ENCODE data around the gene MIPOL1.

MIPOL1 gene

DNA sequence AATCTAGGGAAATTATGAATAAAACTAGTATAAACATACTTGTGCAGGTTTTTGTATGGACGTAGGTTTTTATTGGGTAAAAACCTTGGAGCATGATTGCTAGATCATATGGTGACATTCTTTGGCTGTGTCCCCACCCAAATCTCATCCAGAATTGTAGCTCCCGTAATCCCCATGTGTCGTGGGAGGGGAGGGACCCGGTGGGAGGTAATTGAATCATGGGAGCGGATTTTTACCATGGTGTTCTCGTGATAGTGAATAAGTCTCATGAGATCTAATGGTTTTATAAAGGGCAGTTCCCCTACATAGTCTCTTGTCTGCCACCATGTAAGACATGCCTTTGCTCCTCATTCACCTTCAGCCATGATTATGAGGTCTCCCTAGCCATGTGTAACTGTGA is 276.5 kb downstream of the MIPOL1 start:
- no peak overlapping the region for H3K14ac ChIP-seq (ENCODE audit: low read length)
- H2BK120ac ChIP-seq (ENCODE audit: low read depth, low read length) = no peak overlapping the region
- no peak overlapping the region for H3K27ac ChIP-seq (replicated peaks; ENCODE audit: low read length)
- DNase-seq (ENCODE audit: low spot score) = no peak
- no peaks in the 10 kb centered on the region for H3K4me1 ChIP-seq (ENCODE audit: control insufficient read depth in 2 of 2, insufficient read depth in 1 of 2, low read depth in 1 of 2, low read length in 2 of 2)
- H4K8ac ChIP-seq (ENCODE audit: low read depth, low read length) = no peak overlapping the region
- WGBS, 2 donors (ENCODE audit: extremely low coverage in 2 of 2, insufficient read length in 2 of 2, insufficient replicate concordance in 1 of 2) = no CpG with 5 or more reads among the region's 6 CpGs
- H3K23ac ChIP-seq (ENCODE audit: low read depth, low read length, poor library complexity) = no peak overlapping the region
- H3K4me2 ChIP-seq (ENCODE audit: insufficient read depth, low read length, poor library complexity, severe bottlenecking) = no peak overlapping the region
- H2AK5ac ChIP-seq (ENCODE audit: low read depth, low read length) = no peak overlapping the region
- H3K9me3 ChIP-seq (replicated peaks in 1 of 2; ENCODE audit: control insufficient read depth in 2 of 2, insufficient read depth in 1 of 2, low read depth in 1 of 2, low read length in 2 of 2) = no peaks in the 10 kb centered on the region
- no peak overlapping the region for H4K91ac ChIP-seq (ENCODE audit: low read depth, low read length, poor library complexity)
- no peak overlapping the region for H3K4me3 ChIP-seq (ENCODE audit: low read length in 2 of 2)
- no peaks in the 10 kb centered on the region for H3K79me1 ChIP-seq (ENCODE audit: low read depth, low read length)
- H2AFZ ChIP-seq (ENCODE audit: low read length) = no peak overlapping the region
- H2BK12ac ChIP-seq (ENCODE audit: low read length) = no peak overlapping the region
- no peak overlapping the region for H3K9ac ChIP-seq (ENCODE audit: low read depth, low read length, poor library complexity)
- H3K36me3 ChIP-seq (replicated peaks in 1 of 2; ENCODE audit: control insufficient read depth in 2 of 2, insufficient read depth in 2 of 2, low read length in 2 of 2) = no peaks in the 10 kb centered on the region
- no peak overlapping the region for H2BK15ac ChIP-seq (ENCODE audit: low read length)
- H3K18ac ChIP-seq (ENCODE audit: low read length) = no peak overlapping the region
- no peak overlapping the region for H2BK5ac ChIP-seq (ENCODE audit: low read length)
- H3K4ac ChIP-seq (ENCODE audit: low read length) = no peak overlapping the region
- H3K27me3 ChIP-seq (ENCODE audit: control insufficient read depth in 3 of 3, insufficient read depth in 3 of 3, low read depth in 1 of 3, low read length in 3 of 3) = no peaks in the 10 kb centered on the region

DNA sequence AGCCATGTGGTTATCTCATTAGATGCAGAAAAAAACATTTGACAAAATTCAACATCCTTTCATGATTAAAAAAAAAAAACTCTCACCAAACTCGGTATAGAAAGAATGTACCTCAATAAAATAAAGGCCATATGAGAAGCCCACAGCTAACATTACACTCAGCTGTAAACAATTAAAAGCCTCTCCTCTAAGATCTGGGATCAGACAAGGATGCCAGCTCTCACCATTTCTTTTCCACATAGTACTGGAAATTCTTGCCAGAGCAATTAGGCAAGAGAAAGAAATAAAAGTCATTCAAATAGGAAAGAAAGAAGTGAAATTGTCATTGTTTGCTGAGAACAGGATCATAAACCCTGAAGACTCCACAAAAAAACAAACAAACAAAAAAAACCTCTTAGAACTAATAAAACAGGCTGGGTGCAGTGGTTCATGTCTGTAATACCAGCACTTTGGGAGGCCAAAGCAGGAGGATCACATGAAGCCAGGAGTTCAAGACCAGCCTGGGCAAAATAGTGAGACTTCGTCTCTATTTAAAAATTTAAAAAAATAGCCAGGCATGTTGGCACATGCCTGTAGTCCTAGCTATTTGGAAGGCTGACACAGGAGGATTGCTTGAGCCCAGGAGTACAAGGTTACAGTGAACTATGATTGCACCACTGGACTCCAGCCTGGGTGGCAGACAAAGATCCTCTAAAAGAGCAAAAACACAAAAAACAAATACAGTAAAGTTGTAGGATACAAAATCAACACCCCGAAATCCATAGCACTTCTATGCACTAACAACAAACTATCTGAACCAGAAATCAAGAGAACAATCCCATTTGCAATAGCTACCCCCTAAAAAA is 282.9 kb downstream of the MIPOL1 start:
- WGBS, 2 donors (ENCODE audit: extremely low coverage in 2 of 2, insufficient read length in 2 of 2, insufficient replicate concordance in 1 of 2) = no CpG with 5 or more reads among the region's 3 CpGs
- no peak overlapping the region for H3K18ac ChIP-seq (ENCODE audit: low read length)

GRCh38 chr14:37482428-37482827 is 284.7 kb downstream of the MIPOL1 start:
- Histone ChIP-seq H4K91ac (ENCODE audit: low read depth, low read length, poor library complexity) (no peak overlapping the region), H2AK5ac (ENCODE audit: low read depth, low read length) (no peak overlapping the region), H4K8ac (ENCODE audit: low read depth, low read length) (no peak overlapping the region), H3K18ac (ENCODE audit: low read length) (no peak overlapping the region), H2BK12ac (ENCODE audit: low read length) (no peak overlapping the region), H3K4me2 (ENCODE audit: insufficient read depth, low read length, poor library complexity, severe bottlenecking) (no peak overlapping the region), H3K4me3 (ENCODE audit: low read length in 2 of 2) (no peak overlapping the region), H2AFZ (ENCODE audit: low read length) (no peak overlapping the region), H3K27me3 (ENCODE audit: control insufficient read depth in 3 of 3, insufficient read depth in 3 of 3, low read depth in 1 of 3, low read length in 3 of 3) (no peaks in the 10 kb centered on the region), H2BK15ac (ENCODE audit: low read length) (no peak overlapping the region), H3K27ac (replicated peaks; ENCODE audit: low read length) (no peak overlapping the region), H3K23ac (ENCODE audit: low read depth, low read length, poor library complexity) (no peak overlapping the region), H3K4ac (ENCODE audit: low read length) (no peak overlapping the region), H3K9me3 (replicated peaks in 1 of 2; ENCODE audit: control insufficient read depth in 2 of 2, insufficient read depth in 1 of 2, low read depth in 1 of 2, low read length in 2 of 2) (no peaks in the 10 kb centered on the region), H3K4me1 (ENCODE audit: control insufficient read depth in 2 of 2, insufficient read depth in 1 of 2, low read depth in 1 of 2, low read length in 2 of 2) (no peaks in the 10 kb centered on the region), H3K79me1 (ENCODE audit: low read depth, low read length) (no peaks in the 10 kb centered on the region), H3K9ac (ENCODE audit: low read depth, low read length, poor library complexity) (no peak overlapping the region), H3K36me3 (replicated peaks in 1 of 2; ENCODE audit: control insufficient read depth in 2 of 2, insufficient read depth in 2 of 2, low read length in 2 of 2) (no peaks in the 10 kb centered on the region), H2BK5ac (ENCODE audit: low read length) (no peak overlapping the region), H2BK120ac (ENCODE audit: low read depth, low read length) (no peak overlapping the region), H3K14ac (ENCODE audit: low read length) (no peak overlapping the region)
- no CpG with 5 or more reads among the region's 1 CpG for WGBS, 2 donors (ENCODE audit: extremely low coverage in 2 of 2, insufficient read length in 2 of 2, insufficient replicate concordance in 1 of 2)
- no peak for DNase-seq (ENCODE audit: low spot score)

More for the DNA sequence above, 282.9 kb downstream of the MIPOL1 start:
- no peak overlapping the region for H2BK15ac ChIP-seq (ENCODE audit: low read length)
- no peak overlapping the region for H2BK5ac ChIP-seq (ENCODE audit: low read length)
- no peak overlapping the region for H2AFZ ChIP-seq (ENCODE audit: low read length)
- no peak overlapping the region for H3K14ac ChIP-seq (ENCODE audit: low read length)
- H3K27me3 ChIP-seq (ENCODE audit: control insufficient read depth in 3 of 3, insufficient read depth in 3 of 3, low read depth in 1 of 3, low read length in 3 of 3) = no peaks in the 10 kb centered on the region
- no peak overlapping the region for H3K4me3 ChIP-seq (ENCODE audit: low read length in 2 of 2)
- no peak overlapping the region for H2BK12ac ChIP-seq (ENCODE audit: low read length)
- H3K36me3 ChIP-seq (replicated peaks in 1 of 2; ENCODE audit: control insufficient read depth in 2 of 2, insufficient read depth in 2 of 2, low read length in 2 of 2) = no peaks in the 10 kb centered on the region
- no peak overlapping the region for H2BK120ac ChIP-seq (ENCODE audit: low read depth, low read length)
- H3K27ac ChIP-seq (replicated peaks; ENCODE audit: low read length) = no peak overlapping the region
- no peaks in the 10 kb centered on the region for H3K79me1 ChIP-seq (ENCODE audit: low read depth, low read length)
- no peak overlapping the region for H3K4ac ChIP-seq (ENCODE audit: low read length)
- no peak overlapping the region for H3K9ac ChIP-seq (ENCODE audit: low read depth, low read length, poor library complexity)
- no peak overlapping the region for H3K4me2 ChIP-seq (ENCODE audit: insufficient read depth, low read length, poor library complexity, severe bottlenecking)
- H4K91ac ChIP-seq (ENCODE audit: low read depth, low read length, poor library complexity) = no peak overlapping the region
- no peak overlapping the region for H4K8ac ChIP-seq (ENCODE audit: low read depth, low read length)
- no peak overlapping the region for H2AK5ac ChIP-seq (ENCODE audit: low read depth, low read length)
- DNase-seq (ENCODE audit: low spot score) = no peak
- H3K4me1 ChIP-seq (ENCODE audit: control insufficient read depth in 2 of 2, insufficient read depth in 1 of 2, low read depth in 1 of 2, low read length in 2 of 2) = no peaks in the 10 kb centered on the region
- H3K23ac ChIP-seq (ENCODE audit: low read depth, low read length, poor library complexity) = no peak overlapping the region
- no peaks in the 10 kb centered on the region for H3K9me3 ChIP-seq (replicated peaks in 1 of 2; ENCODE audit: control insufficient read depth in 2 of 2, insufficient read depth in 1 of 2, low read depth in 1 of 2, low read length in 2 of 2)

- Histone ChIP-seq H3K79me1 (ENCODE audit: low read depth, low read length) (no peaks in the 10 kb centered on the region), H2BK120ac (ENCODE audit: low read depth, low read length) (no peak overlapping the region), H3K27me3 (ENCODE audit: control insufficient read depth in 3 of 3, insufficient read depth in 3 of 3, low read depth in 1 of 3, low read length in 3 of 3) (no peaks in the 10 kb centered on the region), H4K91ac (ENCODE audit: low read depth, low read length, poor library complexity) (no peak overlapping the region), H2AK5ac (ENCODE audit: low read depth, low read length) (no peak overlapping the region), H3K4me2 (ENCODE audit: insufficient read depth, low read length, poor library complexity, severe bottlenecking) (no peak overlapping the region), H3K18ac (ENCODE audit: low read length) (no peak overlapping the region), H3K4ac (ENCODE audit: low read length) (no peak overlapping the region), H2AFZ (ENCODE audit: low read length) (no peak overlapping the region), H2BK12ac (ENCODE audit: low read length) (no peak overlapping the region), H4K8ac (ENCODE audit: low read depth, low read length) (no peak overlapping the region), H3K9ac (ENCODE audit: low read depth, low read length, poor library complexity) (no peak overlapping the region), H3K27ac (replicated peaks; ENCODE audit: low read length) (no peak overlapping the region), H3K23ac (ENCODE audit: low read depth, low read length, poor library complexity) (no peak overlapping the region), H3K4me1 (ENCODE audit: control insufficient read depth in 2 of 2, insufficient read depth in 1 of 2, low read depth in 1 of 2, low read length in 2 of 2) (no peaks in the 10 kb centered on the region), H2BK15ac (ENCODE audit: low read length) (no peak overlapping the region), H2BK5ac (ENCODE audit: low read length) (no peak overlapping the region), H3K14ac (ENCODE audit: low read length) (no peak overlapping the region), H3K9me3 (replicated peaks in 1 of 2; ENCODE audit: control insufficient read depth in 2 of 2, insufficient read depth in 1 of 2, low read depth in 1 of 2, low read length in 2 of 2) (no peaks in the 10 kb centered on the region), H3K4me3 (ENCODE audit: low read length in 2 of 2) (no peak overlapping the region), H3K36me3 (replicated peaks in 1 of 2; ENCODE audit: control insufficient read depth in 2 of 2, insufficient read depth in 2 of 2, low read length in 2 of 2) (no peaks in the 10 kb centered on the region)
- WGBS, 2 donors (ENCODE audit: extremely low coverage in 2 of 2, insufficient read length in 2 of 2, insufficient replicate concordance in 1 of 2) = no CpG with 5 or more reads among the region's 4 CpGs
- no peak for DNase-seq (ENCODE audit: low spot score)
These were observed 285.9 kb downstream of the MIPOL1 start for GRCh38 chr14:37483672-37484071.
